Measurements from ENCODE around the gene SIGLEC10.

DNA sequence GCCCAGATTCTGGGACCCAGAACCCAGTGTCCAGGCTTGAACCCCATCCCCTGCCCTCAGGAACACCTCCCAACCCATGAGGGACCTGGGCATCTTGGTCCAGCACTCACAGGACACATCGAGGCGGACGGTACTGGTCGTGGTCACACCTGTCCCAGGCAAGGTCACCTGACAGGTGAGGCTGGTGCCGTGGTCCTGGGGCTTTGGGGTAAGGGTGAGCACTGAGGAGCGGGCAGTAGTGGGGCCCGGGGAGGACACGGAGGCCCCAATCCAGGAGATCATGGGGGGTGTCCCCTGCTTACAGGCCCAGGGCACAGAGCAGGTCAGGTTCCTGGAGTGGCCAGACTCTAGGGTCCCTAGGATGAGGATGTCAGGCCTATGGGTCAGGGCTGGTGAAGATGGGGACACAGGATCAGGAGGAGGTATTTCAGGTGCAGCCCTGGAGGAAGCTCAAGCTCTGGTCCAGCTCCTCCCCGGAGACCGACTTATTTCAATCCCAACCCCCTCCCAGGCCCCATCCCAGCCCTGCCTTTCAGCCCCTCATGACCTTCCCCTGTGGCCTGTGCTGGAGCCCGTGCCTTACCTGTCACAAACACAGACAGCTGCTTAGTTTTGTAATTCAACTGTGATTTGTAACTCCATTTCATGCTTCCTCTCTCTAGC, 40.0 kb upstream of the SIGLEC10 start:
- TF ChIP-seq, protein P1, sequence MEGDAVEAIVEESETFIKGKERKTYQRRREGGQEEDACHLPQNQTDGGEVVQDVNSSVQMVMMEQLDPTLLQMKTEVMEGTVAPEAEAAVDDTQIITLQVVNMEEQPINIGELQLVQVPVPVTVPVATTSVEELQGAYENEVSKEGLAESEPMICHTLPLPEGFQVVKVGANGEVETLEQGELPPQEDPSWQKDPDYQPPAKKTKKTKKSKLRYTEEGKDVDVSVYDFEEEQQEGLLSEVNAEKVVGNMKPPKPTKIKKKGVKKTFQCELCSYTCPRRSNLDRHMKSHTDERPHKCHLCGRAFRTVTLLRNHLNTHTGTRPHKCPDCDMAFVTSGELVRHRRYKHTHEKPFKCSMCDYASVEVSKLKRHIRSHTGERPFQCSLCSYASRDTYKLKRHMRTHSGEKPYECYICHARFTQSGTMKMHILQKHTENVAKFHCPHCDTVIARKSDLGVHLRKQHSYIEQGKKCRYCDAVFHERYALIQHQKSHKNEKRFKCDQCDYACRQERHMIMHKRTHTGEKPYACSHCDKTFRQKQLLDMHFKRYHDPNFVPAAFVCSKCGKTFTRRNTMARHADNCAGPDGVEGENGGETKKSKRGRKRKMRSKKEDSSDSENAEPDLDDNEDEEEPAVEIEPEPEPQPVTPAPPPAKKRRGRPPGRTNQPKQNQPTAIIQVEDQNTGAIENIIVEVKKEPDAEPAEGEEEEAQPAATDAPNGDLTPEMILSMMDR (IDR thresholded peaks at IDR 0.05; ENCODE audit: borderline replicate concordance, extremely low read depth, low read length, poor library complexity, severe bottlenecking): no peak
- no peak for TF ChIP-seq EZH2 (IDR thresholded peaks at IDR 0.05; ENCODE audit: borderline replicate concordance, low read depth, low read length, severe bottlenecking)

All from DND-41 (cell line).